Type B pancreatic cell (in vitro differentiated cells): ENCODE data around the gene GGT6. TPM values are rescaled to one million over a fixed set of nuclear protein-coding genes. Genes with fewer than 3 reads are reported as not detected.

ENCODE experiments used
- DNase-seq: peaks from one replicate; pipeline ENCODE4 v3.0.0; 2021; ENCODE audit warnings: mixed read lengths; ENCODE audit not compliant: unreplicated experiment; ENCODE audit errors: extremely low spot score
- H3K27ac Mint-ChIP-seq: 2 replicates; pipeline ENCODE4 v1.8.0; 2021; ENCODE audit warnings: mild to moderate bottlenecking, mixed read lengths
- H3K27me3 Mint-ChIP-seq: 2 replicates; pipeline ENCODE4 v1.8.0; 2021; ENCODE audit warnings: mixed read lengths
- H3K36me3 Mint-ChIP-seq: 2 replicates; pipeline ENCODE4 v1.8.0; 2021; ENCODE audit warnings: mixed read lengths
- H3K4me1 Mint-ChIP-seq: one replicate; pipeline ENCODE4 v1.8.0; 2021; ENCODE audit warnings: mixed read lengths; ENCODE audit not compliant: unreplicated experiment
- H3K4me3 Mint-ChIP-seq: 2 replicates; pipeline ENCODE4 v1.8.0; 2021; ENCODE audit warnings: mild to moderate bottlenecking, mixed read lengths
- H3K9me3 Mint-ChIP-seq: 2 replicates; pipeline ENCODE4 v1.8.0; 2021; ENCODE audit warnings: mixed read lengths
- total RNA-seq: library from RNA; stranded (reverse); gene quantifications from 2 replicates; pipeline ENCODE4 v1.2.1, GENCODE V29; 2021; ENCODE audit warnings: low replicate concordance
- TF ChIP-seq, protein P1 (sequence below): fragments of 200-600 bp; sonication (generic); conservative IDR thresholded peaks from 2 replicates; pipeline ENCODE4 v1.5.0; 2021; ENCODE audit warnings: antibody characterized with exemption, mild to moderate bottlenecking

GGT6 gene
- total RNA-seq, 1 donor from 2014 or later, result 1.4 TPM

GRCh38 chr17:4509401-4509800 lies 51.0 kb downstream of the GGT6 start:
- H3K27me3 Mint-ChIP-seq, result peaks cover 6% of the 10 kb centered on the region
- H3K4me3 Mint-ChIP-seq, result no peak overlapping the region
- peaks cover 12% of the 10 kb centered on the region for H3K4me1 Mint-ChIP-seq
- H3K36me3 Mint-ChIP-seq, result no peaks in the 10 kb centered on the region
- TF ChIP-seq, protein P1, sequence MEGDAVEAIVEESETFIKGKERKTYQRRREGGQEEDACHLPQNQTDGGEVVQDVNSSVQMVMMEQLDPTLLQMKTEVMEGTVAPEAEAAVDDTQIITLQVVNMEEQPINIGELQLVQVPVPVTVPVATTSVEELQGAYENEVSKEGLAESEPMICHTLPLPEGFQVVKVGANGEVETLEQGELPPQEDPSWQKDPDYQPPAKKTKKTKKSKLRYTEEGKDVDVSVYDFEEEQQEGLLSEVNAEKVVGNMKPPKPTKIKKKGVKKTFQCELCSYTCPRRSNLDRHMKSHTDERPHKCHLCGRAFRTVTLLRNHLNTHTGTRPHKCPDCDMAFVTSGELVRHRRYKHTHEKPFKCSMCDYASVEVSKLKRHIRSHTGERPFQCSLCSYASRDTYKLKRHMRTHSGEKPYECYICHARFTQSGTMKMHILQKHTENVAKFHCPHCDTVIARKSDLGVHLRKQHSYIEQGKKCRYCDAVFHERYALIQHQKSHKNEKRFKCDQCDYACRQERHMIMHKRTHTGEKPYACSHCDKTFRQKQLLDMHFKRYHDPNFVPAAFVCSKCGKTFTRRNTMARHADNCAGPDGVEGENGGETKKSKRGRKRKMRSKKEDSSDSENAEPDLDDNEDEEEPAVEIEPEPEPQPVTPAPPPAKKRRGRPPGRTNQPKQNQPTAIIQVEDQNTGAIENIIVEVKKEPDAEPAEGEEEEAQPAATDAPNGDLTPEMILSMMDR, result no peak
- H3K27ac Mint-ChIP-seq, result peak overlapping the region; percentile 61
- DNase-seq, result no peak
- H3K9me3 Mint-ChIP-seq, result no peaks in the 10 kb centered on the region

DNA sequence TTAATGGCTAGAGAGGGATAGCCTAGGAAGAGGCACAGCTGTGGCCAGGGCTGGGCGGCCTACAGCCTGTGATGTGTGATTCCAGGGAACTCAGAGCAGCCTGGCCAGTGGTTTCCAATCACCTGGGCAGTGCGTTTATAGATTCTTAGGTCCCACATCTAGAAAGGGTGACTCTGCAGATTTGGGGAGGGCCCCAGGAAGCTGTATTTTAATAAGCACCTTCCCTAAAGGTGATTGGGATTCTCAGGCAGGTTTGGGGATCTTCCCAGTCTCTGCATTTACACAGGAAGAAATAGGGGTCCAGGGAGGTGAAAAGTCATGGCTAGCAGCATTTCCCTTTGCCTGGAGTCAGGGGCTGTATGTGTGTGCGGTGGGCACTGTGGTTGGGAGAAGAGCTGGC lies 52.2 kb downstream of the GGT6 start:
- DNase-seq, result no peak
- H3K4me3 Mint-ChIP-seq, result no peak overlapping the region
- no peak overlapping the region for H3K27ac Mint-ChIP-seq
- H3K27me3 Mint-ChIP-seq, result peaks cover 6% of the 10 kb centered on the region
- H3K36me3 Mint-ChIP-seq, result no peaks in the 10 kb centered on the region
- H3K4me1 Mint-ChIP-seq, result peaks cover 12% of the 10 kb centered on the region
- TF ChIP-seq, protein P1, result no peak
- no peaks in the 10 kb centered on the region for H3K9me3 Mint-ChIP-seq

DNA sequence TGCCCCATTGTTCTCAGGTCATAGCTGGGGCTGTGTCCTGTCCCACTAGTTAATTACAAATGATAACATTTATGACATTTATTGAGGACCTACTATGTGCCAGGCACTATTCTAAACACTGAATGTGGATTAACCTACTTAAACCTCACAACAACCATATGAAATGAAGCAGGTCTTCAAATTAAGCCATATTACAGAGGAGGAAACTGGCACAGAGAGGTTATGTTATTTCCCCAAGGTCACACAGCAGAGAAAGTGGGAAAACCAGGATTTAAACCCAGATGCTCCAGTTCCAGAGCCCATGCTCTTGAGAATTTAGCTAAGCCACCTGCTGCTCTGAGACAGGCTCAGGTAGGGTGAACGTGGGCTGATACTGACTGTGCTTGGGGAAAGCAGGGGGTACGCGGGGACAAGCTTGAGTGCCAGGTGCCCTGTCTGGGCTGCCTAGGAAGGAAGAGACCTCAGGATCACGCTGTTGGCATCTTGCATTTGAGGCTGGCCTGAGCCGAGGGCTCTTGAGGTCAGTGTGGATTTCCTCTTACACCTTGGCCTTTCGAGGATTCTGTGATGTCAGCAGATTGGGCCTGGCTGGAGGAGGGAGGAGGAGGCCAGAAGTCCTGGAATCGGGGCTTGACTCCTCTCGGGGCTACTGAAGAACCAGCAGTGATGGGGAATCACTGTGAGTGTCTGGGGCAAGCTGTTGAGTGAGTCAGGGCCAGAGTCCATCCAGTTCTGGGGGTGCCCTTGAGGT lies 52.8 kb downstream of the GGT6 start:
- peaks cover 12% of the 10 kb centered on the region for H3K27me3 Mint-ChIP-seq
- peaks cover 16% of the 10 kb centered on the region for H3K4me1 Mint-ChIP-seq
- H3K36me3 Mint-ChIP-seq, result no peaks in the 10 kb centered on the region
- no peak overlapping the region for H3K4me3 Mint-ChIP-seq
- no peak for DNase-seq
- H3K27ac Mint-ChIP-seq, result no peak overlapping the region
- TF ChIP-seq, protein P1, result no peak
- no peaks in the 10 kb centered on the region for H3K9me3 Mint-ChIP-seq

Other genes starting within 250 kb of the GGT6 start
- 77.7 and 102 TPM in 2 replicates for gene UBE2G1, start 193.9 kb downstream of the GGT6 start, total RNA-seq
- 0.31 and 0.34 TPM in 2 replicates for gene SPNS3, start 126.6 kb downstream of the GGT6 start, total RNA-seq
- 16.1 and 36.7 TPM in 2 replicates for gene SPNS2, start 61.7 kb downstream of the GGT6 start, total RNA-seq
- gene MYBBP1A, start 5.2 kb downstream of the GGT6 start, total RNA-seq, result 63.7 and 66.0 TPM in 2 replicates
- 19.4 and 25.5 TPM in 2 replicates for gene SMTNL2, start 24.0 kb upstream of the GGT6 start, total RNA-seq
- 2.1 and 4.9 TPM in 2 replicates for gene ALOX15, start 81.1 kb upstream of the GGT6 start, total RNA-seq
- 72.7 and 92.9 TPM in 2 replicates for gene PELP1, start 143.6 kb upstream of the GGT6 start, total RNA-seq
- 22.9 and 47.4 TPM in 2 replicates for gene ARRB2, start 150.1 kb upstream of the GGT6 start, total RNA-seq
- 17.6 and 21.8 TPM in 2 replicates for gene MED11, start 170.9 kb upstream of the GGT6 start, total RNA-seq
- gene ZMYND15, start 179.3 kb upstream of the GGT6 start, total RNA-seq, result 0.70 and 1.4 TPM in 2 replicates
- 15.2 and 23.0 TPM in 2 replicates for gene CXCL16, start 179.4 kb upstream of the GGT6 start, total RNA-seq
- gene TM4SF5, start 211.3 kb upstream of the GGT6 start, total RNA-seq, result 5.3 and 9.6 TPM in 2 replicates
- 1.2 and 1.8 TPM in 2 replicates for gene VMO1, start 225.8 kb upstream of the GGT6 start, total RNA-seq
- 4.7 and 9.8 TPM in 2 replicates for gene GLTPD2, start 228.4 kb upstream of the GGT6 start, total RNA-seq
- 117 and 124 TPM in 2 replicates for gene PSMB6, start 235.6 kb upstream of the GGT6 start, total RNA-seq
- 58.7 and 69.3 TPM in 2 replicates for gene PLD2, start 246.6 kb upstream of the GGT6 start, total RNA-seq